GM18873 (cell line): ENCODE data around the gene RBM17.

Experiments used
- ATAC-seq: cut with Tn5 transposase; IDR thresholded peaks from one replicate; pipeline ENCODE4 v1.9.1; 2021; ENCODE audit warnings: mild to moderate bottlenecking, moderate library complexity, moderate number of reproducible peaks; ENCODE audit not compliant: unreplicated experiment, low FRiP score

Gene RBM17

DNA sequence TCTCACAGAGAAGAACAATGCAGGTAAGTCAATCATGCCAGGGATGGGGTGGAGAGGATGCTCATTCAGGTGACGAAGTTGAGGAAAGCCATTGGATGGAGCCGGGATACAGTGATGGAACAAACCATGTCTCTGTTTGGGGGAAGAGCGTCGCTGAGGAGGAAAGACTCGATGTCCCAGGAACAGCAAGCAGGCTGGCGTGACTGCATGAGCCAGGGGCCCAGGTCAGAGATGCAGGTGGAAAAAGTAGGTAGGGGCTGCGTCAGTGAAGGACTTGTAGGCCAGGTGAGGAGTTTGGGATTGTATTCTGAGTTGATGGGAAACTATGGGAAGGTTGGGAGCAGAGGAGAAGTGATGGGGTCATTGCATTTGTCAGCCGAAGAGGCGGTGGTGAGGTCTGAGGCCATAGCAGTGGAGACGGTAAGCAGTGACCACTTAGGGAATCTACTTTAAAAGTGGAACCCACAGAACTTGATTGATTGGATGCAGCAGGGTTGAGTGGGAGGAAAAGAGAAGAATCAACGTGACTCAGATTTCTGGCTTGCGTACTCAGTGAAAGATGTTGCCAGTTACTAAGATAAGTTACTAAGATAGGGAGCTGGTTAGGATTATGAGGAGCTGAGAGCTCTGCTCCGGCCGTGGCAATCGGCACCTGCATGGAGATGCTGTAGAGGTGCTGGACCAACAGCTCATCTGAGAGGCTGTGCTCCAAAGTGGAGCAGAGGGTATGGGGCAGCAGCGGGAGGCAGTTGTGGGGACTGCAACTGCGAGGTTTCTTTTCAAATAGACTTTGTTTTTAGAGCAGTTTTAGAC is 14.1 kb upstream of the RBM17 start:
- no peak for ATAC-seq

DNA sequence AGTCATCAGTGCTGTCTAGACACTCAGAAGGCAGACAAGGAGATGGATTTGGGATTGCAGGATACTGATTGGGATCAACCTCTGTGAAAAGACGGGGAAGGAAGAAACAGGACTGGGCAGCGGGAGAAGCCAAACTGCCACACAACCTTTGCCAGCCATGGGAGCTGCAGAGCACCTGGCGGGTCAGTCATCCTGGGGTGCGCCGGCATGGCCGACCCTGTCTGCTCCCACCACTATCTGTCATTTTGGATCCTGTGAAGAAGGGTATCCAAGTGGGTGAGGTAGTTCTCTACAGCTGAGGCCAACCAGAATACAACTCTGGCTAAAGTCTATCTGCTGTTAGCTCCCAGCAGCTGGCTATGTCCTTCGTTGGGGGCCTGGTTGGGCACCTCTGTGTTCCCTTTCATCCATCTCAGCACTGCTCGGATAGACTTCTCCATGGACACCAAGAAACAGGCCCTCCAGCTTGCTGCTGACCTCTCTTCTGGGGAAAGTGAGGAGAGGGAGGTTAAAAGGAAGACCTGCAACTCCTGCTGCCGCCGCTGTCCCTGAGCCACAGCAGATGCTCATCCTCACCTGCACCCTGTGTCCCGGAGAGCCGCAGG is 11.7 kb upstream of the RBM17 start:
- no peak for ATAC-seq

DNA sequence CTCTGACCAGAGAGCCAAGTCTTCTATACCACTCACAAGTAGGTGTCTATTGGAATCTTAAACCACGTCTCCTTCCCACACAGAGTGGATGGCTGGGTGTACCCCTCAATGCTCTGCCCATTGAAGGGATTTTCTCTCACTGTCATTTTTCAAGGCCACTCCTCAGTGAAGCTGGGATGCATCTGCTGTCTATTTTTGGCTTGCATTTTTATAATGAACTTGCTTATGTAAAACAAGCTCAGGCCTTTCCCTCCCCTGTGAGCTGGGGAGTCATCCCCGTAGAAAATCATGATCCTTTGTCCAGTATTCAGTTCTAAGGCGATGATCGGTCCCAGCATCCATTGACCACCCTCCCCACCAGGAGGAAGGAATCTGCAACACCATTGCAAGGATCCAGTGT is 9.8 kb upstream of the RBM17 start:
- ATAC-seq = no peak

DNA sequence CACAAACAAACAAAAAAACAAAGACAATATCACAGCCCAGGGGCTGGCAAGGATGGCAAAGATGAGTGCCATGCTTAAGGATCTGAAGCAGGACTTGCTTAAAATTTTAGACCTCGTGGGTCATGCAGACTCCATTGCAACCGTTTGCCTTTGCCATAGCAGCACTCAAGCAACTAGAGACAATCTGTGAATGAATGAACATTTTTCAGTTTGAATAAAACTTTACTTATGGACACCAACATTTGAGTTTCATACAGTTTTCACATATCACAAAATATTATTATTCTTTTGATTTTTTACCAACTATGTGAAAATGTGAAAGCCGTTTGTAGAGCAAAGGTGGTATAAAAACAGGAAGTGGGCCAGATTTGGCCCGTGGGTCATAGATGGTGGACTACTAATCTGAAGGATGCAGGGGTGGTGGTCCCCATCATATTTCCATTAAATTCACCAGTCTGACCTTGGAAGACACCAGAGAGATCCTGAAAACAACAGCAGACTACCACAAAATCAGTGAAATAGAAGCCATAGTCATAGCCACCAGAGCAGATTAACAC is 8.3 kb upstream of the RBM17 start:
- no peak for ATAC-seq

DNA sequence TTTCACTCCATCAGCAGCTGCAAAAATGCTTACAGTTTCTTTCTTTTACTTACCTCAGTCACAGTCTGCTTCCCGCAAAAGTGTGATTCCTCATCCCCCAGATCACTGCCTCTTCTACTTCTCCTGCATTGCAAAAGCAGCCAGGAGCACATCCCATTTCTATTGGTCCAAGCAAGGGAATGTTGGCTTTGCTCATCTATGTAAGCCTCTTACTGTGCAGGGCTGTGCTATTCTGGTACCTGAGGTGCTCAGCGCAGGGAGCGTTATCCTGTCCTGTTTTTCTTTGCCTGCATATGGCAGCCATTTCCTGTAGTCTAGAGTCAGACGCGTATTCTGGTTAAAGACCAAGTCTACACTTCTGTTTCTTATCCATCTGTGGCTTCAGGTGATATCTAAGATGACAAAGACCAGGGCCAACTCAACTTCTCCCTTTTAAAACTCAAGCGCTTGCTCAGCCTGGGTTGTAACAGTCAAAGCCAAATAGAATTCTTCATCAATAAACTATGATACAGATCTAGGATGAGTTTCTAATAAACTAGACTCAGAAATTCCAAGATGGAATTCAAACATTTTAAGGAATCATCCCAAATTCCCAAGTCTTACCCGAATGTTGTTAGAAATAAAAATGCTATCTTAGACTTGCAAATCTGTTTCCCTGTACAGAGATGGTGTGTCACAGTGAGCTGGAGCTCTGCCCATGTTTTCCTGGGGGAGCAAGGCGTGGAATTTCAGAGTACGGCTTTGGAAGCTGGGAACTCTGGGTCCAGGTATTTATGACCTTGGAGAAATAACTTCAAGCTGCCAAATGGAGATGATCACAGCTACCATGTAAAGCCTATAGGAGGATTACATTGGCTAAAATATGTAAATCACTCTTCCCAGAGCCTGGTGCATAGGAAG is 6.1 kb upstream of the RBM17 start:
- no peak for ATAC-seq

DNA sequence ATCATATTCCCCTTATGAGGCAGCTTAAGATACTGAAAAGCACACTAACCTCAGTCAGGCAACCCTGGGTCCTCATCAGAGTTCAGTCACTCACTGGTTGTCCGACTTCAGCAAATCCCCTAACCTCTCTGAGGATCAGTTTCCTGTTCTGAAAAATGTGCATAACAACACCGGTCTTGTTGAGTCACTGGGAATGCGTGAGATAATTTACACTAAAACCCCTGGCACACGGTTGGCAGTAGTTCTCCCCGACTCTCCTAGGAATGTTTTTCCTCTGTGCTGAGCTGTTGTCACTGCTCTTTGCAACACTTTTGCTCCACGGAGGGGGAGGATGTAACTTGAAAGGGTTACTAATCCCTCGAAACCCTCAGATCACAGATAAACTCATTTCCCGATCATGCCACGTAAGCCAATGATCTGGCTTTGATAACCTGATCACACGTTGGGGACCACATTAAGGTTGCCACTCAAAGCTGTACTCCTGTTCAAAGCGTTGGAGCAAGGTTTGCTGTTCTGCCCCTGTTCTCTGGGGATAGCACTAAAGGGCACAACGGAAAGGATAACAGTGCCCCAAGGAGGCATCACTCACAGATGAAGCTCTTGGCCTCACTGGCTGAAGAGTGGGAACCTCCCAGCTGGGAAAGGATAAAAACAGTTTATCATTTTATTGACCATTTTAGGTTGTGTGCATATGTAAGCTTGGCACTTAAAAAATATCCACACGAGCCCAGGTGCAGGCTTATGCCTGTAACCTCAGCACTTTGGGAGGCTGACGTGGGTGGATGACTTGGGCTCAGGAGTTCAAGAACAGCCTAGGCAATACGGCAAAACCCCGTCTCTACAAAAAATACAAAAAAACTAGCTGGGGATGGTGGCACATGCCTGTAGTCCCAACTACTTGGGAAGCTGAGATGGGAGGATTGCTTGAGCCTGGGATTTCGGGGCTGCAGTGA is 5.0 kb upstream of the RBM17 start:
- no peak for ATAC-seq

DNA sequence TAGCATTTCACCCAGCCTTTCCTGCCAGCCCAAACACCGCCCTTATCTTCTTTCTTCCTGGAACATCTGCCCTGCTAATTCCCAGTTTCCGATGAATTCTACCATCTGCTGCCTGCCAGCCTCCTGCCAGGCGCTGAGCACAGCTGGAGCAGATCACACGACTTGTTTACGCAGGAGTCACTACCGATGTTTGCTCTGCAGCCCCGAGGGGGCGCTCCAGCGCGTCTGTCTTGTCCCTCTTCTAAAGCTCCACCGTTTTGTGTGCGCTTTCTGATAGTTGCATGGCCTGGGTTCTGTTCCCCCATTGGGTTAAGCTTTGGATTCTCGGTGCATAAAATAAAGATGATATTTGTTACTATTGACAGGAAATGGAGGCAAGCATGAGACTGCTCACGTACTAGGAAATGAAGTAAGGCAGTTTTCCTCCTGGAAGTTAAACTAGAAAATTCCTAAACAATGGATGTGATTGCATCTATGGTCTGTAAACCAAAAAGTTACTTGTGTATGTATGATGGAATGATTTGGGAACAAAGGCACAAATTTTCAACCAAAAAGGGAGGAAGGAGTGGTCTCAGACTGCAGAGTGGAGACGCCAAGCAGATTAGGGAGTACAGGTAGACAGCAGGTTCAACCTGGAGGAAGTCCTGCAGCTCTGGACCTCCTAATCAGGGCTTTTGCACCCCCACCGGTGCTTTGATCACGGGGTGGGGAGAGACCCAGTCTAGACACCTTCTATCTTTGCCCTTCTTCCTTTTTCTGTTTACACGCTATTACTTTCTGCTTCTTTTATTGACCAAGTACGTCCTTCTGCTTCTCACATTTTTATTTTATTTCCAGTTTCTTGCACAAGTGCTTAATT is 2.2 kb upstream of the RBM17 start:
- peak; percentile 40 for ATAC-seq

DNA sequence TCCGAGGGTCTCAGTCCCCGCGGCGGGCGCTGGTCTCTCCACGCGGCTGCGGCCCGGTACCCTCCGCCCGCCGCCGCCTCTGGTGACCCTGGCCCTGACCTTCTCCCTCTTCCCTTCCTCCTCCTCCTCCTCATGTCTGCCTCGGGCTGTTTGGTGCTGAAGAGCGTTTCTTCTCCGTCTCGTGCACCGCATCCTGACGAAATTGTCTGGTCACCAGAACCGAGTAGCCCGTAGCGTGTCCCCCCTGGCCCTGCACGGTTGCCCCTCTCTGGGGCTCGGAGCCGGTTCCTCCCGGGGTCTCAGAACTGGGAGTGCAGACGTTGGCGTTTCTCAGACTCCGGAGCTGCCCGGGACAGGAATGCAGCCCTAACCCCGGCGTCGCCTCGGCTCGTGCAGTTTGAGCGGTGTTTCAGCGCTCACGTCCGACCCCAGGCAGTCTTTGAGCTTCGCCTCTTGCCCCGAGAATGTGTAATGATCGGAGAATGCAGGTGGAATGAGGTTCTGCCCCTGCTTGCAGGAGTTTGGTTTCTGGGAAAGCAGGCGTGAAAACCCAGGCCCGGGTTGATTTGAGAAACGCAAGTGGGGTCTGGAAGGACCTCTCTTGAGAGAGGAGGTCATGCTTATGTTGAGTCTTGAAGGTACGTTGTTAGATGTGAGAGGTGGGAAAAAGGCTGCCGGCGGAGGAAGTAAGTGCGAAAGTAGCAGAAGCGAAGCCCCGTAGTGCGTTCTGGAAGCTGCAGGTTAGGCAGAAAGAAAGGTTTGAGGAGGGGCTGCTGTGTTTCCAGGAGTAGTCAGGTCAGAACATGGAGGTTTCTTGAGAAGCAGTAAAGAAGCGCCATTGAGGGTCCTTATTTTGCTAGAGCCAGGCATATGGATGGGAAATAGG is 743 bp downstream of the RBM17 start:
- ATAC-seq = peak; percentile 13

DNA sequence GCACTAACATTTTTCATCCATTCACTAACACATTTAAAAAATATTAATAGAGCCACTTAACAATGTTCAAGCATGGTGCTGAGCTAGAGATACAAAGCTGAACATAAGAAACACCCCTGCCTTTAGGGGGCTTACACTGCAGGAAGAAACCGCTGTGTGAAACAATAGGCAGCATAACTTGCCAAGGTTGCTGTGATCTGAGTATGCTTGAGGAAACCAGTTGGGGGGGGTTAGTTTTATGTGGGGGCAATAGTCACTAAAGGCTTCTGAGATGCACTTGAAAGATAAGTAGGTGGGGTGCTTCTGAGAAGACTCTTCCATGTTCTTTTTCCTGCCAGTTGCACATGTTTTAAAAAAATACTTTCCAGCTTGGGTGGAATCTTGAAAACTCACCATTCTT is 2.8 kb downstream of the RBM17 start:
- no peak for ATAC-seq

DNA sequence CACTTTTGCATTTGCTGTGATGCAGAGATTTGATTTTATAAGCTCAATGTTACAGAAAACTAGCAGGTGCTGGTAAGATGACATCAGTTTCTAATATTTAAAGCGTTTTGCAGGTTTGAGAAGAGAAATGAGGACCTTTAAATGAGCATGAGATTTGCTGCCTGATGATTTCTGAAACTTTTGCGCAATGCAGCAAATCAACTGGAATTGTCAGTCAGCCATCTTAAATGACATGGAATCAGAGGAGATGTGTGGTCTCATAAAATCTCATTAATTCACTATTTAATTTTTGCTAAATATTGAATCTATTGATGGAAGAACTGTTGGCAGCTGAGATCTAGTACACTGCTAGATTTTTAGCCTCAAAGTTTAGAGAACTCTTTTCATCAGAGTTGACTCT is 3.9 kb downstream of the RBM17 start:
- no peak for ATAC-seq

- ATAC-seq = no peak
These were observed 7.2 kb downstream of the RBM17 start for GRCh38 chr10:6095810-6096570.

DNA sequence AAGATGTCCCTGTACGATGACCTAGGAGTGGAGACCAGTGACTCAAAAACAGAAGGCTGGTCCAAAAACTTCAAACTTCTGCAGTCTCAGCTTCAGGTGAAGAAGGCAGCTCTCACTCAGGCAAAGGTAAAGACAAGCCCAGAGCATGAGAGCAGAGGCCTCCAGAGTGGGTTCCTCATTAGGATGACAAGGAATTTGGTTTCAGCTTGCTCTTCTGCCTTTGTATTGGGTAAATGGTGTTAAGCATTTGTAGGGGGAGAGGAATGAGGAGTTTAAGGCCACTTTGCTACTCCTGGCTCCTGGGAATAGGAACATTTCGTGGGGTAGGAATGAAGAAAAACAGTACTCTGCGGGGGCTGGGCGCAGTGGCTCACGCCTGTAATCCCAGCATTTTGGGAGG is 8.2 kb downstream of the RBM17 start:
- no peak for ATAC-seq

- ATAC-seq = no peak
These were observed 9.3 kb downstream of the RBM17 start for GRCh38 chr10:6098156-6098555.

- ATAC-seq = no peak
These were observed 11.5 kb downstream of the RBM17 start for GRCh38 chr10:6100370-6100769.

DNA sequence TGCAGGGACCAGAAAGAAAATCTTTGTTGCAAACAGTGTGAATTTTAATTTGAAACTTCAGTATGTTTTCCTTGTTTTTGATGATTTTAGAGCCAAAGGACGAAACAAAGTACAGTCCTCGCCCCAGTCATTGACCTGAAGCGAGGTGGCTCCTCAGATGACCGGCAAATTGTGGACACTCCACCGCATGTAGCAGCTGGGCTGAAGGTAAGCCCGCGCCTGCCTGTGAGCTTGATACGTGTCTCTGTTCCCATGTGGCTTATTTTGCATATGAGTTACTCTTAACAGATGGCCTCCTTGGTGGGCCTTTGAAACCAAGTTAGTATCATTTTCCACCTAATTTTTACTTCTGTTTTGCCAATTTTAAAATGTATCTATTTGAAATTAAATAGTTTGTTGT is 12.3 kb downstream of the RBM17 start:
- ATAC-seq = no peak

GRCh38 chr10:6102128-6102527 is 13.3 kb downstream of the RBM17 start:
- no peak for ATAC-seq

DNA sequence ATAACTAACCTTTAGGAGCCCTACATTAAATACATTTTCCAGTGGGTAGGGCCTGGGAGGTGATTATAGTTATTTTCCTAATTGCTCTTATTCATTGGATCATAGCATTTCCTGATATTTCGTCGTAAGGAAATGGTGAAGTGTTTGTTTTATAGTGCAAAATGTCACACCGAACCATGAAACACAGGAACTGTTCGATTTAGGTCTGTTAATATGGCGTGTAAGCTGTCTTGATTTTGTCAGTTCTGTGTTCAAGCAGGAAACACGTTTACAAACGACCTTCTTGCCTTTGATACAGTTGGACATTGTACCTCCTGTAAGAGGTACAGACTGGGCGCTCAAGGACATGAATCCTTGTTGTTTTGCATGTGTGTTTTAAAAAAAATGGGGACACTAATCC is 14.8 kb downstream of the RBM17 start:
- ATAC-seq = no peak
